Lower leg skin (tissue), 3 donors: ENCODE data around the gene CCHCR1.

Experiments used
- POLR2A ChIP-seq, 2 donors: fragments of 450-650 bp; IDR thresholded peaks; one replicate each; pipeline ENCODE4 v1.6.1; 2016 to 2017; ENCODE audit warnings: antibody characterized with exemption in 2 of 2, mild to moderate bottlenecking in 1 of 2, moderate library complexity in 1 of 2
- TF ChIP-seq, protein P1 (sequence below), 3 donors: fragments of 450-650 bp; IDR thresholded peaks; one replicate each; pipeline ENCODE4 v1.5.1; 2016; ENCODE audit warnings: antibody characterized with exemption in 3 of 3, mild to moderate bottlenecking in 3 of 3, moderate library complexity in 2 of 3

DNA sequence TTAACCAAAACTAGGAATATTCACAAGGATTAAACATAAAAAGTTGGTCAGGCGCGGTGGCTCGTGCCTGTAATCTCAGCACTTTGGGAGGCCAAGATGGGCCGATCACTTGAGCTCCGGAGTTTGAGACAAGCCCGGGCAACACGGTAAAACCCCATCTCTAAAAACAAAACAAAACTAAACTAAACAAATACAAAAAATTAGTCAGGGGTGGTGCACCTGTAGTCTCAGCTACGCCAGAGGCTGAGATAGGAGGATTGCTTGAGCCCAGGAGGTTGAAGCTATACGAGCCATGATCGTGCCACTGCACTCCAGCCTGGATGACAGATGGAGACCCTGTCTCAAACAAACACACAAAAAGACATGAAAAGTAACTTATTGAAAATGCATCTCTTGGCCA, 21.9 kb downstream of the CCHCR1 start:
- TF ChIP-seq, protein P1, sequence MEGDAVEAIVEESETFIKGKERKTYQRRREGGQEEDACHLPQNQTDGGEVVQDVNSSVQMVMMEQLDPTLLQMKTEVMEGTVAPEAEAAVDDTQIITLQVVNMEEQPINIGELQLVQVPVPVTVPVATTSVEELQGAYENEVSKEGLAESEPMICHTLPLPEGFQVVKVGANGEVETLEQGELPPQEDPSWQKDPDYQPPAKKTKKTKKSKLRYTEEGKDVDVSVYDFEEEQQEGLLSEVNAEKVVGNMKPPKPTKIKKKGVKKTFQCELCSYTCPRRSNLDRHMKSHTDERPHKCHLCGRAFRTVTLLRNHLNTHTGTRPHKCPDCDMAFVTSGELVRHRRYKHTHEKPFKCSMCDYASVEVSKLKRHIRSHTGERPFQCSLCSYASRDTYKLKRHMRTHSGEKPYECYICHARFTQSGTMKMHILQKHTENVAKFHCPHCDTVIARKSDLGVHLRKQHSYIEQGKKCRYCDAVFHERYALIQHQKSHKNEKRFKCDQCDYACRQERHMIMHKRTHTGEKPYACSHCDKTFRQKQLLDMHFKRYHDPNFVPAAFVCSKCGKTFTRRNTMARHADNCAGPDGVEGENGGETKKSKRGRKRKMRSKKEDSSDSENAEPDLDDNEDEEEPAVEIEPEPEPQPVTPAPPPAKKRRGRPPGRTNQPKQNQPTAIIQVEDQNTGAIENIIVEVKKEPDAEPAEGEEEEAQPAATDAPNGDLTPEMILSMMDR (IDR thresholded peaks at IDR 0.05), result no peak
- no peak for TF ChIP-seq POLR2A (IDR thresholded peaks at IDR 0.05)
